ENCODE results near the gene ATP6V0C.
"Not testable (repeated sequence)": the region's sequence is repeated elsewhere in the genome, so short reads cannot be mapped to it uniquely, and the experiment has no call there.

Gene ATP6V0C

DNA sequence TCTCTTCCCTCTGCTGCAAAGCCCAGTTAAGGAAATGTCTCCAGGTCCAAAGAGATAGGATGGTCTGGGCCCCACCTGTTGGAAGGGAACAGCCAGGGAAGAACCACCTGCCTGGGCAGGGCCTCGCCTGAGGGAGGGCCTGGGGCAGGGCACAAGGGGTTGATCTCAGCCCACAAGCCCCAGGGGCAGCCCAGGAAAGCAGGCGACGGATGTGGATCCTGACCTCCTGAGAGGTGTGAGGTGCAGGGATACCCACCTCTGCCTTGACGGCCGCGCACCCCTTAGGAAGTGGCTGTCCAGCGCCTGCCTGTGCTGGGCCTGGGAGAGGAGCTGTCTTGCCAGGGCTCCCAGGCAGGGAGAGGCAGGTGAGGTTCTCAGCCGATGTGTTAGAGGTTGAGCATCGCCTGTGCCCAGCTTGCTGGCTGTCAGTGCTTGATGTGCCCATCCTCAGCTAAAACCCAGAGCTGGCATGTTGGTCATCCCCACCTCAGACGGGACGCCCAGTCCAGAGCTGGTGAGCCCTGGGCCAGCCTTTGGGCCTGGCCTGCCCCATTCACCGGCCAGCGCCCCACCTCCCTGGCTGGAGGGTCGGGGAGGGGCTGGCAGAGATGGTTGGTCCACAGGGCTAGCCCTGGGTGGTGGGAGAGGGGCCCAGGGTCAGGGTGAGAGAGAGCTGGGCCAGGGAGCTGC is 17.0 kb downstream of the ATP6V0C start:
- H3K4me3 ChIP-seq (replicated peaks; ENCODE audit: low read depth, low read length) = peak overlapping the region; percentile 47; the same call in 1 of the 2 replicates
- no peak for DNase-seq (ENCODE audit: extremely low read depth, low read depth)

DNA sequence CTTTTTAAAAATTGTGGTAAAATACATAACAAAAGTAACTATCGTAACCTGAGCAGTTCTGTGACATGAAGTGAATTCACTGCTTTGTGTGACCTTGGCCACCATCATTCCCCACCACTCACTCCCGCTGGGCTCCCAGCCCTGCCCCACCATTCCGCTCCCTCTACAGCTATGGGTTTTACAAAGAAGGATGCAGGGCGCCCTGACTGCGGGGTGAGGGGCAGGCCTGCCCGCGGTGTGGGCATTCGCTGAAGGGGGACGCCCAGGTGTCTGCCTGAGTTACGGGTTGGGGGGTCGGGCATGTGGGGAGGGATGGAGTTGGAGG is 17.6 kb downstream of the ATP6V0C start, which contains the start of gene CEMP1:
Gene CEMP1, minus strand, starts transcription at position 38 of the 325 bp plus-strand sequence. CDS start 335 bp downstream, outside the sequence.
- DNase-seq (ENCODE audit: extremely low read depth, low read depth) = no peak

More for the DNA sequence above, 17.0 kb downstream of the ATP6V0C start:
- TF ChIP-seq, protein P1, sequence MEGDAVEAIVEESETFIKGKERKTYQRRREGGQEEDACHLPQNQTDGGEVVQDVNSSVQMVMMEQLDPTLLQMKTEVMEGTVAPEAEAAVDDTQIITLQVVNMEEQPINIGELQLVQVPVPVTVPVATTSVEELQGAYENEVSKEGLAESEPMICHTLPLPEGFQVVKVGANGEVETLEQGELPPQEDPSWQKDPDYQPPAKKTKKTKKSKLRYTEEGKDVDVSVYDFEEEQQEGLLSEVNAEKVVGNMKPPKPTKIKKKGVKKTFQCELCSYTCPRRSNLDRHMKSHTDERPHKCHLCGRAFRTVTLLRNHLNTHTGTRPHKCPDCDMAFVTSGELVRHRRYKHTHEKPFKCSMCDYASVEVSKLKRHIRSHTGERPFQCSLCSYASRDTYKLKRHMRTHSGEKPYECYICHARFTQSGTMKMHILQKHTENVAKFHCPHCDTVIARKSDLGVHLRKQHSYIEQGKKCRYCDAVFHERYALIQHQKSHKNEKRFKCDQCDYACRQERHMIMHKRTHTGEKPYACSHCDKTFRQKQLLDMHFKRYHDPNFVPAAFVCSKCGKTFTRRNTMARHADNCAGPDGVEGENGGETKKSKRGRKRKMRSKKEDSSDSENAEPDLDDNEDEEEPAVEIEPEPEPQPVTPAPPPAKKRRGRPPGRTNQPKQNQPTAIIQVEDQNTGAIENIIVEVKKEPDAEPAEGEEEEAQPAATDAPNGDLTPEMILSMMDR (IDR thresholded peaks at IDR 0.05; ENCODE audit: low read depth, low read length, missing control alignments) = no peak

GRCh38 chr16:2531696-2532493 is 18.1 kb downstream of the ATP6V0C start:
- peak; percentile 85 for DNase-seq (ENCODE audit: extremely low read depth, low read depth)
- peak overlapping the region; percentile 47 for H3K4me3 ChIP-seq (replicated peaks; ENCODE audit: low read depth, low read length)
- TF ChIP-seq, protein P1 (IDR thresholded peaks at IDR 0.05; ENCODE audit: low read depth, low read length, missing control alignments) = no peak

More for the DNA sequence above, 17.6 kb downstream of the ATP6V0C start, which contains the start of gene CEMP1:
- TF ChIP-seq, protein P1 (IDR thresholded peaks at IDR 0.05; ENCODE audit: low read depth, low read length, missing control alignments) = no peak
- peak within 1 kb of the TSS; percentile 47 for H3K4me3 ChIP-seq (replicated peaks; ENCODE audit: low read depth, low read length)

DNA sequence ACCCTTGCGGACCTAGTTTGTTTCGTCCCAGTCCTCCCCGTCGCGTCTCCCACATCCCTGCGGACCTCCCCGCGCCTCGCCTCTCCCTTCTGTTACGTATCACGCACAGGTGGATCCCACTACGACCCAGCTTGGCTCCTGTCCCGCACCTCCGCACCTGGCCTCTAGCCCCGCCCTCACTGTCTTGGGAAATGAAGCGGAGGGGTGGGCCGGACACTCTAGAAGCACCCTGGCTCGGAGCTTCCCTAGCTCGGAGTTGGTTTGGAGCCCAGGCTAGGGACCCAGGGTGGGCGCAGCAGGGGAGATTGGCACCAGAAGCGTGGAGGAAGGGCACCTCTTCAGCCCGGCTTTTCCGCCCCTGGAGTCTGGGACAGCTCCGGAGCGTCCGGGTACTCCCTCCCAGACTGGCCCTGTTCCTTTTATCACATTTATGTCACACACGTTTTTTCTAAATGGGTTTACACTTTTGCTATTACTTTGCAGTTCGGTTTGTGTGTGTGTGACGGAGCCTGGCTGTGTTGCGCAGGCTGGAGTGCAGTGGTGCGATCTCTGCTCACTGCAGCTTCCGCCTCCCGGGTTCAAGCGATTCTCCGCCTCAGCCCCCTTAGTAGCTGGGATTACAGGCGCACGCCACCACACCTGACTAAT is 18.9 kb downstream of the ATP6V0C start:
- H3K4me3 ChIP-seq (replicated peaks; ENCODE audit: low read depth, low read length) = peak overlapping the region; percentile 47
- DNase-seq (ENCODE audit: extremely low read depth, low read depth) = no peak
- TF ChIP-seq, protein P1 (IDR thresholded peaks at IDR 0.05; ENCODE audit: low read depth, low read length, missing control alignments) = no peak

DNA sequence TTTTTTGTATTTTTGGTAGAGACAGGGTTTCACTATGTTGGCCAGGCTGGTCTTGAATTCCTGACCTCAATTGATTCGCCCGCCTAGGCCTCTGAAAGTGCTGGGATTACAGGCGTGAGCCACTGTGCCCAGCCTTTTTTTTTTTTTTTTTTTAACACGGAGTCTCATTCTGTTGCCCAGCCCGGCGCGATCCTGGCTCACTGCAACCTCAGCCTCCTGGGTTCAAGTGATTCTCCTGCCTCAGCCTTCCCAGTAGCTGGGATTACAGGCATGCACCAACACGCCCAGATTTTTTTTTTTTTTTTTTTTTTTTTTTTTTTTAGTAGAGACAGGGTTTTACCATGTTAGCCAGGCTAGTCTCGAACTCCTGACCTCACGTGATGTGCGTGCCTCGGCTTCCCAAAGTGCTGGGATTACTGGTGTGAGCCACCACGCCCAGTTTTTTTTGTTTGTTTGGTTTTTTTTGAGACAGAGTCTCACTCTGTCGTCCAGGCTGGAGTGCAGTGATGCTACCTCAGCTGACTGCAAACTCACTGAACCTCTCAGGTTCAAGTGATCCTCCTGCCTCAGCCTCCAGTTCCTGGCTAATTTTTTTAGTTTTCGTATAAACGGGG is 19.5 kb downstream of the ATP6V0C start:
- not testable (repeated sequence) for DNase-seq (ENCODE audit: extremely low read depth, low read depth)
- peak overlapping the region; percentile 47; the same call in 1 of the 2 replicates for H3K4me3 ChIP-seq (replicated peaks; ENCODE audit: low read depth, low read length)

DNA sequence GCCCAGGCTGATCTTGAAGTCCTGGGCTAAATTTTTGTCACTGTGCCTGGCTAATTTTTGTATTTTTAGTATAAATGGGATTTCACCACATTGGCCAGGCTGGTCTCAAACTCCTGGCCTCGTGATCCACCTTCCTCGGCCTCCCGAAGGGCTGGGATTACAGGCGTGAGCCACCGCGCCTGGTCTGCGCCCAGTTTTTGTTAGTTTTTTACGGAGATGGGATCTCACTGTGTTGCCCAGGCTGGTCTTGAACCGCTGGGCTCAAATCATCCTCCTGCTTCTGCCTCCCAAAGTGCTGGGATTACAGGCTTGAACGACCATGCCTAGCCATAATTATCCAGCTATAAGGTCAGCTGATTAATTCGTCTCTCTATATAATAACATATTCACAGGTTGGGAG is 20.2 kb downstream of the ATP6V0C start:
- H3K4me3 ChIP-seq (replicated peaks; ENCODE audit: low read depth, low read length) = no peak overlapping the region
- DNase-seq (ENCODE audit: extremely low read depth, low read depth) = no peak
- TF ChIP-seq, protein P1 (IDR thresholded peaks at IDR 0.05; ENCODE audit: low read depth, low read length, missing control alignments) = no peak

DNA sequence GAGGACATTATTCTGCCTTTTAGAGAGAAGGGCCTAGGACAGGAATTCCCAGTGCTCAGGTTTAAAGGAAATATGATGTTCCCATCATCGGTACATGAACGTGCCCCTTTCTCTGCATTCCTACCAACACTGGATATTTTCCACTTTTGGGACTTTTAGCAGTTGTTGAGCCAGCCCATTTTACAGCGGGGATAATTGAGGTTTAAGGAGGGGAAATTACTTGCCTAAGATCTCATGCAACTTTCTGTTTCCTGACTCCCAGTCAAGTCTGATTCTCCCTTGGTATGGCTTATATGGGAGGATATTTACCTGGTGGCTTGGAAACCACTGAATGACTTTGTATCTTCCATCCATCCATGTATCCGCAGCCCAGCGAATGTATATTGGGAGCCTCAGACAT is 20.6 kb downstream of the ATP6V0C start:
- DNase-seq (ENCODE audit: extremely low read depth, low read depth); H3K4me3 ChIP-seq (replicated peaks; ENCODE audit: low read depth, low read length): not testable (repeated sequence)

All from HFF-Myc (cell line).